Uterus (tissue), 2 donors: ENCODE results near the gene NUCB2.

Experiments
- CTCF ChIP-seq, 4 experiments: fragments of 200-600 bp in 2 of 4; fragments of 450-650 bp in 2 of 4; sonication (generic) in 2 of 4; IDR thresholded peaks; one replicate each; pipeline ENCODE4 v1.5.1; 2016 to 2019; ENCODE audit warnings: antibody characterized with exemption in 4 of 4, mild to moderate bottlenecking in 2 of 4, moderate library complexity in 1 of 4
- POLR2A ChIP-seq, 2 donors: fragments of 450-650 bp; IDR thresholded peaks; one replicate each; pipeline ENCODE4 v1.6.1; 2016; ENCODE audit warnings: antibody characterized with exemption in 2 of 2, mild to moderate bottlenecking in 1 of 2, moderate library complexity in 1 of 2

GRCh38 chr11:17293311-17293710 lies 16.8 kb downstream of the NUCB2 start:
- TF ChIP-seq CTCF (IDR thresholded peaks at IDR 0.05) (no peak), POLR2A (IDR thresholded peaks at IDR 0.05) (no peak)
